GM19372 (cell line): ENCODE results near the gene SELL.
A peak's percentile ranks its signal among the peaks of the same experiment; 100 is the strongest.
"Not testable (repeated sequence)": the region's sequence is repeated elsewhere in the genome, so short reads cannot be mapped to it uniquely, and the experiment has no call there.

Experiments
- ATAC-seq: cut with Tn5 transposase; IDR thresholded peaks from one replicate; pipeline ENCODE4 v1.9.1; 2021; ENCODE audit warnings: mild to moderate bottlenecking, low read depth, moderate library complexity; ENCODE audit not compliant: unreplicated experiment

SELL gene

GRCh38 chr1:169707912-169708604 lies 3.4 kb downstream of the SELL start:
- ATAC-seq: no peak

GRCh38 chr1:169704797-169705196 lies 6.6 kb downstream of the SELL start:
- no peak for ATAC-seq

- ATAC-seq: no peak
Measured at GRCh38 chr1:169701261-169702005, 10.0 kb downstream of the SELL start.

- ATAC-seq: no peak
Measured at GRCh38 chr1:169699707-169700106, 11.7 kb downstream of the SELL start.

- ATAC-seq: no peak
Measured at GRCh38 chr1:169698976-169699375, 12.4 kb downstream of the SELL start.

- ATAC-seq: peak; percentile 37
Measured at GRCh38 chr1:169697755-169698154, 13.7 kb downstream of the SELL start.

- ATAC-seq: no peak
Measured at GRCh38 chr1:169696273-169697100, 14.9 kb downstream of the SELL start.

GRCh38 chr1:169694304-169695075 lies 16.9 kb downstream of the SELL start:
- peak; percentile 36 for ATAC-seq

GRCh38 chr1:169692756-169693460 lies 18.5 kb downstream of the SELL start:
- no peak for ATAC-seq

- no peak for ATAC-seq
Measured at GRCh38 chr1:169690489-169690888, 20.9 kb downstream of the SELL start.

- no peak for ATAC-seq
Measured at GRCh38 chr1:169689395-169689794, 22.0 kb downstream of the SELL start.

GRCh38 chr1:169688377-169688776 lies 23.0 kb downstream of the SELL start:
- not testable (repeated sequence) for ATAC-seq

GRCh38 chr1:169683661-169684060 lies 27.8 kb downstream of the SELL start:
- ATAC-seq: no peak

- ATAC-seq: not testable (repeated sequence)
Measured at GRCh38 chr1:169683168-169683567, 28.3 kb downstream of the SELL start.

GRCh38 chr1:169682071-169682470 lies 29.3 kb downstream of the SELL start:
- no peak for ATAC-seq

- ATAC-seq: no peak
Measured at GRCh38 chr1:169681140-169681539, 30.3 kb downstream of the SELL start.

- ATAC-seq: peak; percentile 66
Measured at GRCh38 chr1:169680377-169681019, 30.9 kb downstream of the SELL start.

- ATAC-seq: no peak
Measured at GRCh38 chr1:169679692-169680091, 31.7 kb downstream of the SELL start.

- ATAC-seq: no peak
Measured at GRCh38 chr1:169676001-169676400, 35.4 kb downstream of the SELL start.
